Right hindlimb (tissue), 1 donor: ENCODE results near the gene PRDX5.

Experiments
- DNase-seq: peaks from one replicate; pipeline ENCODE4 v3.0.0-alpha.2; 2018

PRDX5 gene

DNA sequence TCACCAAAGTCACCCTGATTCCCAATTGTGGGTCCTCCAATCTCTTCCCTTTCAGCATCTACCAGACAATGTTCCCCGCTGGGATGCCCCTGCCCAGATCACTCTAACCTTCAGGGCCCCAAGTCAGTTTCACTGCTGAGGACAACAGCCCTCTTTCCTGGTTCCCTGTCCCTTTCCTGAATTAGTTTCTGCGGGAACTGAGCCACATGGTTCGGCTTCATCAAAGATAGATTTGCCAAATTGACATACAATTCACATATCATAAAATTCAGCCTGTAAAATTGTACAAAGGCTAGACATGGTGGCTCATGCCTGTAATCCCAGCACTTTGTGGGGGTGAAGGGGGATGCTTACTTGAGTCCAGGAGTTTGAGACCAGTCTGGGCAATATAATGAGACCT is 10.1 kb downstream of the PRDX5 start:
- no peak for DNase-seq

- no peak for DNase-seq
Measured at GRCh38 chr11:64330888-64331287, 13.0 kb downstream of the PRDX5 start.

GRCh38 chr11:64331569-64332371 is 13.8 kb downstream of the PRDX5 start:
- peak; percentile 42 for DNase-seq

- no peak for DNase-seq
Measured at GRCh38 chr11:64333556-64333955, 15.6 kb downstream of the PRDX5 start.

GRCh38 chr11:64334764-64335735 is 17.1 kb downstream of the PRDX5 start:
- no peak for DNase-seq

DNA sequence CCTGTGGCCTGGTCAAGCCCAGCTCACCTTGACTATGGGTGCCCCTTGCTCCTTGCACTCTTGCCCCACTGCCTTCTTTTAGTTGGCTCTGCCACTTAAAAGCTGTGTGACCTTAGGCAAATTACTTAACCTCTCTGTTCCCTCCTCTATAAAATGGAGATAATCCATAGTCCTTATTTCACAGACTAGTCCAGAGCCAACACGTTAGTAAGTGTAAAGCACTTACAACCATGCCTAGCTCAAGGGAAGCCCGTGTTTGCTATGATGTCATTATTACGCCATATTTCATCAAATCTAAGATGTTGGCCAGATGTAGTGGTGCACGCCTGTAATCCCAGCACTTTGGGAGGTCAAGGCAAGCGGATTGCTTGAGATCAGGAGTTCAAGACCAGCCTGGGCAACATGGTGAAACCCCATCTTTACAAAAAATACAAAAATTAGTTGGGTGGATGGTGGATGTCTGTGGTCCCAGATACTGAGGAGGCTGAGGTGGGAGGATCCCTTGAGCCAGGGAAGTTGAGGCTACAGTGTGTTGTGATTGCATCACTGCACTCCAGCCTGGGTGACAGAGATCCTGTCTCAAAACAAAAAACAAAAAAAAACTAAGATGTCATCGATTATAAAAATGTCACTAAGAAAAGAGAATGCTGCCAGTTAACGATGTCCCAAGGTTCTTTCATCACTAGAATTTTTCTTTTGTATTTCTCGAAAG is 19.8 kb downstream of the PRDX5 start:
- DNase-seq: no peak

DNA sequence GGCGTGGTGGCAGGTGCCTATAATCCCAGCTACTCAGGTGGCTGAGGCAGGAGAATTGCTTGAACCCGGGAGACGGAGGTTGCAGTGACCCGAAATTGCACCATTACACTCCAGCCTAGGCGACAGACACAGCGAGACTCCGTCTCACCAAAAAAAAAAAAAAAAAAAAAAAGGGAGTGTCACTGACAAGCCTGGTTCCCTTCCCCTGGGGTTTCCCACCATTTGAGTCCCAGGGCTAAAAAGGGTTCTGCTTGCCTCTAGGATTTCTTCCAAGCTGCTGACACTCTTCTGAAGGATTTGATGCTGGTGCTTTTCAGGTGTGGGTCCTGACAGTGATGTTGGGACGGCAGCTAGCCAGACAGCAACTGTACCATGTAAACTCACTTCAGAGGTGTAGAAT is 20.8 kb downstream of the PRDX5 start:
- no peak for DNase-seq

GRCh38 chr11:64339286-64339685 is 21.4 kb downstream of the PRDX5 start:
- DNase-seq: no peak

- DNase-seq: peak; percentile 34
Measured at GRCh38 chr11:64339754-64340408, 22.0 kb downstream of the PRDX5 start, which contains the start of gene CCDC88B. Gene CCDC88B, plus strand, starts transcription at chr11:64340204. Its CDS starts 63 bp downstream, at chr11:64340267.

GRCh38 chr11:64340671-64341335 is 22.9 kb downstream of the PRDX5 start:
- DNase-seq: peak; percentile 44

DNA sequence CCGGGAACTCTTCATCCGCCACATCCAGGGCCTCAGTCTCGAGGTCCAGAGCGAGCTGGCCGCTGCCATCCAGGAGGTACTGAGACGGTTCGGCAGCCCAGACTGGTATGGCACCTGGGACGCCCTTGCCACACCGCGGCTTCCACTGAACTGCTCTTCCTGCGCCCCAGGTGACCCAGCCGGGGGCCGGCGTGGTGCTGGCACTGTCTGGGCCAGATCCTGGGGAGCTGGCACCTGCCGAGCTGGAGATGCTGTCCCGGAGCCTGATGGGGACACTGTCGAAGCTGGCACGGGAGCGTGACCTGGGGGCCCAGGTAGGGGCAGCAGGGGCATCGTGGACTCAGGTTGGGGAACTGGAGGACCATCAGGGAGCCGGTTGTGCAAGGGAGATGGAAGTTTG is 23.5 kb downstream of the PRDX5 start:
- DNase-seq: peak; percentile 19

DNA sequence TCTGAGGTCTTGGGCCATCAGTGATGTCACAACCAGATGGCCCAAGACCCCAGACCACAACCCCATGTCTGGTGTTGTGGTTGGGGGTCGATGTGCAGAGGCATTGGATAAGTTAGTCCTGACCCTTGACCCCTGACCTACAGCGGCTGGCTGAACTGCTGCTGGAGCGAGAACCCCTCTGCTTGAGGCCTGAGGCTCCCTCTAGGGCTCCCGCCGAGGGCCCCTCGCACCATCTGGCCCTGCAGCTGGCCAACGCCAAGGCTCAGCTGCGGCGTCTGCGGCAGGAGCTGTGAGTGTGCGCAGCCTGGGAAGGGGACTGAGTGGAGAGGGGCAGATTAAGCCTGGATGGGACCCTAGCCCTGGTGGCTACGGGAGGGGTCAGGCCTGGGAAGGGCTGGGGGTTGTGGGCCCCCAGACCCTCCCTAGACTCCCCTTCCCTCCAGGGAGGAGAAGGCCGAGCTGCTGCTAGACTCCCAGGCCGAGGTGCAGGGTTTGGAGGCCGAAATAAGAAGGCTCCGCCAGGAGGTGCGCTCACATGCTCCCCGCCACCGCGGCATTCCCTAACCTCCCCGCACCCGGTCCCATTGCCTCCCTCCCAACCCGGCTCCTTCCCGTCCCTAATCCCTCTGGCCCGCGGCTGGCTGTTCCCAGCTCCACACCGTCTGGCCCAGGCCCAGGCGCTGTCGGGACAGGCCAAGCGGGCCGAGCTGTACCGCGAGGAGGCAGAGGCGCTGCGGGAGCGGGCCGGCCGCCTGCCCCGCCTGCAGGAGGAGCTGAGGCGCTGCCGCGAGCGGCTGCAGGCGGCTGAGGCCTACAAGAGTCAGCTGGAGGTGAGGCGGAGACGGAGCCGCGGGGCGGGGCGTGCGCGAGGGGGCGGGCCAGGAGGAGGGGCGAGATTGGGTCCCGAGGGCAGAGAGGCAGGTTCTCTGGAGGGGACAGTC is 24.2 kb downstream of the PRDX5 start:
- DNase-seq: peak; percentile 87

DNA sequence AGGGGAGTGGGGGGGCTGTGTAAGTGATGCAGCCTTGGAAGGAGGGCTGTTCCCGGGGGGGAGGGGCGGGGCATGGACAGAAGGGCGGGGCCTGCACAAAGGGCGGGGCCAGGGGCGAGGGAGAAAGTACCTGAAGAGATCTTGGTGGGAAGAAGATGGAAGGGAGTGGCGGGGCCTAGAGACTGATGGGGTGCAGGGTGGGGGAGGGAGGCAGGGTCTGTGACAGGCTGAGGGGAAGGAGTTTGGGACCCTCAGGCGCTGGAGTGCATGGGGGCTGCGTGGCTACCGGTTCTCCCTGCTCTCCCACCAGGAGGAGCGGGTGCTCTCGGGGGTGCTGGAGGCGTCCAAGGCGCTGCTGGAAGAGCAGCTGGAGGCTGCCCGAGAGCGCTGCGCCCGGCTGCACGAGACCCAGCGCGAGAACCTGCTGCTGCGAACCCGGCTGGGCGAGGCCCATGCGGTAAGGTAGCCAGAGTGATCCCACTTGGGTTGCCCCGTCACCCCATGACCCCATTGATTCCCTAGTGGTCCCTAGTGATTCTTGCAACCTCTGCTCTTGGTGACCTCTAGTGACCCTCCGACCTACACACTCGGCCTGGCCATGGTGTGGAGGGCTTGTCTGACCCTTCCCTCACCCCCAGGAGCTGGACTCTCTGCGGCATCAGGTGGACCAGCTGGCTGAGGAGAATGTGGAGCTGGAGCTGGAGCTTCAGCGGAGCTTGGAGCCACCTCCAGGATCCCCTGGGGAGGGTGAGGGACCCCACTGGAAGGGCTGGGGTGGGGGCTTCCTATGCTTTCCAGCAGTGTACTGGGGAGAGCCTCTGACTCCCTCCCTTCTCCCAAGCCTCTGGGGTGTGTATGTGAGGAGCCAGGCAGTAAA is 25.2 kb downstream of the PRDX5 start:
- DNase-seq: peak; percentile 25

GRCh38 chr11:64343767-64344559 is 26.0 kb downstream of the PRDX5 start:
- DNase-seq: peak; percentile 21

DNA sequence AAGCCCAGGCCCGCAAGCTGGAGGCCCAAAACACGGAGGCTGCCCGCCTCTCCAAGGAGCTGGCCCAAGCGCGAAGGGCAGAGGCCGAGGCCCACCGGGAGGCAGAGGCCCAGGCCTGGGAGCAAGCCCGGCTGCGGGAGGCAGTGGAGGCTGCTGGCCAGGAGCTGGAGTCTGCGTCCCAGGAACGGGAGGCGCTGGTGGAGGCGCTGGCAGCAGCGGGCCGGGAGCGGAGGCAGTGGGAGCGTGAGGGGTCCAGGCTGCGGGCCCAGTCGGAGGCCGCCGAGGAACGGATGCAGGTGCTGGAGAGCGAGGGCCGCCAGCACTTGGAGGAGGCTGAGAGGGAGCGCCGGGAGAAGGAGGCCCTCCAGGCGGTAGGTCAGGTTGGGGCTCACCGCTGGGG is 26.9 kb downstream of the PRDX5 start:
- DNase-seq: peak; percentile 71

DNA sequence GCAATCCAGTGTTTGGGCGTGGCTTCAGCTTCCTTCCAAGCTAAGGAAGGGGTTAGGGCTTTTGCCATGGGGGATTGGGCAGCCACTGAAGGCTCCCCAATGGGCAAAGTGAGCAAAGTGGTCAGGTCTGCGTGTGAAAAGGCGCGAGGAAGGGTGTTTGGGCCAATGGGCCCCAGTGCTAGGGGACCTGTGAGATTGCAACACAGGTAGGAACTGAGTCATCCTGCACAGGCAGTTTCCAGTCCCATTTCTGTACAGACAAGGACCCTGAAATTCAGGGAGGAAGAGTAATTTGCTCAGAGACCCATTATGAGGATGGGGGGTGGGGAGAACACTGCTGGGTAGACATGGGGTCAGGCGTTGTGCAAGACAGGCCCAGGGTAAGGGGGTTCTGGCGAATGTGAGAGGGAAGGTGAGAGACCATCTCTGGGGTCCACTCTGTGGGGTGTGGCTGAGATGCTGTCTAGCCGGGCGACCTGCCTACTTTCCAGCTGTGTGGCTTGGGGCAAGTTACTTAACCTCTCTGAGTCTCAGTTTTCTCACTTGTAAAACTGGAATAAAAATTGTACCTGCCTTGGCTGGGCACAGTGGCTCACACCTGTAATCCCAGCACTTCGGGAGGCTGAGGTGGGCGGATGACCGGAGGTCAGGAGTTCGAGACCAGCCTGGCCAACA is 29.4 kb downstream of the PRDX5 start:
- no peak for DNase-seq

GRCh38 chr11:64348383-64349024 is 30.6 kb downstream of the PRDX5 start:
- no peak for DNase-seq

GRCh38 chr11:64349025-64349387 is 31.1 kb downstream of the PRDX5 start:
- DNase-seq: no peak
